Pancreas (tissue), 10 donors: ENCODE results near the gene KLHL14. TPM values are rescaled to one million over a fixed set of nuclear protein-coding genes. Genes with fewer than 3 reads are reported as not detected.

Experiments used
- ATAC-seq, 4 donors: fragments of 200-7000 bp; cut with Tn5 transposase; one replicate each; pipeline versions ENCODE4 v1.8.0 to v1.9.1; 2020; ENCODE audit warnings: mild to moderate bottlenecking in 4 of 4, moderate library complexity in 4 of 4
- DNase-seq, 6 donors: peaks; one replicate each; pipeline ENCODE4 v3.0.0-alpha.2; 2020
- FAIRE-seq: peaks from 2 replicates; lab custom pipeline; 2012; peaks lifted over from hg19 to GRCh38; lab: Jason Lieb, UNC
- H3K27ac ChIP-seq, 4 donors: fragments of 200-600 bp; sonication (generic); 1 replicate in 3 of 4; 2 replicates in 1 of 4; pipeline versions ENCODE4 v1.5.0 to v1.8.0; 2020
- H3K27me3 ChIP-seq, 4 donors: fragments of 200-600 bp; one replicate each; pipeline ENCODE4 v1.8.0; 2021
- H3K36me3 ChIP-seq, 3 donors: fragments of 200-600 bp; sonication (generic) in 1 of 3; one replicate each; pipeline versions ENCODE4 v1.5.0 to v1.8.0; 2020 to 2021
- H3K4me1 ChIP-seq, 3 donors: fragments of 200-600 bp; one replicate each; pipeline ENCODE4 v1.8.0; 2021
- H3K4me3 ChIP-seq, 4 donors: fragments of 200-600 bp; sonication (generic) in 2 of 4; one replicate each; pipeline versions ENCODE4 v1.5.0 to v1.8.0; 2020 to 2021
- H3K9me3 ChIP-seq, 4 donors: fragments of 200-600 bp; one replicate each; pipeline ENCODE4 v1.8.0; 2021
- WGBS, 2 donors: extraction: QIAGEN DNeasy Blood & Tissue Kit; methylation state at CpG; one replicate each; pipeline ENCODE4 v1.1.7; 2013; 5-methylcytosine and 5-hydroxymethylcytosine counted together
- intact Hi-C, 3 donors: fragments of 100-400 bp; cut with DNase I; formaldehyde crosslinking; loops; one replicate each; pipeline versions ENCODE4 v1.11.1 to v1.14.2; 2022
- polyA plus RNA-seq, 2 donors: library from polyadenylated mRNA; stranded (reverse); fragments of 200-250 nt; gene quantifications; one replicate each; pipeline ENCODE4 v1.2.3, GENCODE V29; 2013
- total RNA-seq, 6 donors: library from RNA; stranded (reverse); fragmentation: NEBNext Ultra II Directional in 4 of 6; extraction: Animal tissue kit (Norgen Biotek cat#: 25700) in 4 of 6; gene quantifications; one replicate each; pipeline versions ENCODE4 v1.2.1 to v1.2.4, GENCODE V29; 2021 to 2023
- TF ChIP-seq, protein P1 (sequence below), 4 donors: fragments of 200-600 bp; sonication (generic) in 3 of 4; IDR thresholded peaks; one replicate each; pipeline versions ENCODE4 v1.5.0 to v1.8.0; 2021; ENCODE audit warnings: antibody characterized with exemption in 4 of 4
- donor health status: healthy with polysubstance abuse.
- donor health status: DM: no; HTN: no; CAD: no; lungs with moderate emphysema.
- donor health status: DM: no; HTN: no; CAD: no.
- donor health status: control.
- donor health status: control.
- donor health status: Bipolar disorder and iron deficiency.
- donor health status: DM: yes; HTN: yes; CAD: no.
- donor health status: DM: no; HTN: no; CAD: no.
- donor health status: DM: no; HTN: no; CAD: no.
- donor health status: DM: yes; HTN: yes; CAD: no.

KLHL14 gene
- total and polyA plus RNA-seq, 8 donors, result 0.06 to 0.21 (median 0.08) TPM; not detected in 3

DNA sequence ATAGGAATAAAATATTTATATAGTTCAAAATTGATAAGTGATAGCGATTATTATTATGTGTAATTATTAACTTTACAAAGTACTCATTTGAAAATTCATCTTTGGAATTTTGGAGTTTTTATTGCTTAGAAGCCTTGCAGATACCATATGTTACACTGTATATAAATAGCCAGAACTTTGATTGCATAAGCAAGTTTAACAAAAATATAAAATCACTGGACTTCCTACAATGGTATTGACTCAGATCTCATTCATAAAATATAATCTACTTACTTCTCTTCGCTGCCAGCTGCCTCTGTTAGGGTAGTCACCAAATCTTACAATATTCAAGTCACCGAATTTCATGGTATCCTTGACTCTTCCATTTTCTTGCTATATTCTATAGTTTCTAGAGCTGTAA, 22.5 kb downstream of the KLHL14 start:
- H3K27ac ChIP-seq, result no peak overlapping the region
- H3K36me3 ChIP-seq, result no peaks in the 10 kb centered on the region
- H3K9me3 ChIP-seq, result no peaks in the 10 kb centered on the region
- H3K27me3 ChIP-seq, result peaks cover 0 to 8% (median 0%) of the 10 kb centered on the region in 4 donors
- no peaks in the 10 kb centered on the region for H3K4me1 ChIP-seq
- DNase-seq (no peak), FAIRE-seq (no peak), ATAC-seq (no peak)
- 74 to 80% methylated on average over 3 of the region's 3 CpGs for WGBS, 2 donors
- intact Hi-C loops, result no loop called here
- H3K4me3 ChIP-seq, result no peak overlapping the region
- TF ChIP-seq, protein P1, sequence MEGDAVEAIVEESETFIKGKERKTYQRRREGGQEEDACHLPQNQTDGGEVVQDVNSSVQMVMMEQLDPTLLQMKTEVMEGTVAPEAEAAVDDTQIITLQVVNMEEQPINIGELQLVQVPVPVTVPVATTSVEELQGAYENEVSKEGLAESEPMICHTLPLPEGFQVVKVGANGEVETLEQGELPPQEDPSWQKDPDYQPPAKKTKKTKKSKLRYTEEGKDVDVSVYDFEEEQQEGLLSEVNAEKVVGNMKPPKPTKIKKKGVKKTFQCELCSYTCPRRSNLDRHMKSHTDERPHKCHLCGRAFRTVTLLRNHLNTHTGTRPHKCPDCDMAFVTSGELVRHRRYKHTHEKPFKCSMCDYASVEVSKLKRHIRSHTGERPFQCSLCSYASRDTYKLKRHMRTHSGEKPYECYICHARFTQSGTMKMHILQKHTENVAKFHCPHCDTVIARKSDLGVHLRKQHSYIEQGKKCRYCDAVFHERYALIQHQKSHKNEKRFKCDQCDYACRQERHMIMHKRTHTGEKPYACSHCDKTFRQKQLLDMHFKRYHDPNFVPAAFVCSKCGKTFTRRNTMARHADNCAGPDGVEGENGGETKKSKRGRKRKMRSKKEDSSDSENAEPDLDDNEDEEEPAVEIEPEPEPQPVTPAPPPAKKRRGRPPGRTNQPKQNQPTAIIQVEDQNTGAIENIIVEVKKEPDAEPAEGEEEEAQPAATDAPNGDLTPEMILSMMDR (IDR thresholded peaks at IDR 0.05), result no peak

DNA sequence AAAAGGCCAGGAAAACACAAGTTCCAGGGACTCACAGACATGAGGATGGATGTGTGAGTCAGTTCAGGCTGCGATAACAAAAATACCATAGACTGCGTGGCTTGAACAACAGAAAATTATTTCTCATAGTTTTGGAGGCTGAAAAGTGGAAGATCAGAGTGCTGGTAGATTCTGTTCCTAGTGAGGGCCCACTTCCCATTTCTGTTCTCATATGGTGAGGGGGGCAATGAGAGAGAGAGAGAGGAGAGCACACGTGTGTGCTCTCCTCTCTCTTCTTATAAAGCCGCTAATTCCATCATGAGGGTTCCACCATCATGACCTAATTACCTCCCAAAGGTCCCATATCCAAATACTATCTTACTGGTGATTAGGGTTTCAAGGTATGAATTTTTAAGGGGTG, 23.0 kb downstream of the KLHL14 start:
- WGBS, 2 donors, result 71 to 77% methylated on average over 4 of the region's 4 CpGs
- H3K9me3 ChIP-seq, result no peaks in the 10 kb centered on the region
- H3K4me1 ChIP-seq, result no peaks in the 10 kb centered on the region
- no peak for ATAC-seq
- no peak overlapping the region for H3K27ac ChIP-seq
- no peak for FAIRE-seq
- no peak overlapping the region for H3K4me3 ChIP-seq
- intact Hi-C loops, result no loop called here
- no peaks in the 10 kb centered on the region for H3K36me3 ChIP-seq
- H3K27me3 ChIP-seq, result peaks cover 0 to 8% (median 0%) of the 10 kb centered on the region in 4 donors
- no peak for DNase-seq
- TF ChIP-seq, protein P1 (IDR thresholded peaks at IDR 0.05), result no peak

DNA sequence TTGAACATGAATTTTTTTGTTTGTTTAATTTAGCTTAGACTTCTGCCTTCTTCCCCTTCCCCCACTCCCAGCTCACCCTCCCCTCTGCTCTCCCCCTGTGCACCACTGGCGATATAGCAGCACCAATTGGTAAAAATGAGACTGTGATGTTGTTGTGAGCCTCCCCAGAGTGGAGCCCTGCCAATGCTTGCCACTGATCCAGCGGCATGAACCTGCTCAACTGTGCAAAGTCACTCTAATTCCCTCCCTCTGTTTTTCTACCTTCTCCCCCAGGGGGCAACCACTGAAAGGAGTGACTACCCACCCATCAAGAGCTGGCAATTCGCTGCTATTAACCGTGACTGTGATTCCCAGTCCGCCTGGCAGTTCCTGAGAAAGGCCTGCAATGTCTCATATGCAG, 30.2 kb downstream of the KLHL14 start:
- DNase-seq (no peak), ATAC-seq (no peak), FAIRE-seq (no peak)
- Histone ChIP-seq H3K4me1 (no peaks in the 10 kb centered on the region), H3K9me3 (no peaks in the 10 kb centered on the region), H3K4me3 (no peak overlapping the region), H3K27me3 (no peaks in the 10 kb centered on the region), H3K27ac (no peak overlapping the region), H3K36me3 (no peaks in the 10 kb centered on the region)
- intact Hi-C loops, result no loop called here
- WGBS, 2 donors, result 49 to 58% methylated on average over 5 of the region's 5 CpGs
- TF ChIP-seq, protein P1 (IDR thresholded peaks at IDR 0.05), result no peak

DNA sequence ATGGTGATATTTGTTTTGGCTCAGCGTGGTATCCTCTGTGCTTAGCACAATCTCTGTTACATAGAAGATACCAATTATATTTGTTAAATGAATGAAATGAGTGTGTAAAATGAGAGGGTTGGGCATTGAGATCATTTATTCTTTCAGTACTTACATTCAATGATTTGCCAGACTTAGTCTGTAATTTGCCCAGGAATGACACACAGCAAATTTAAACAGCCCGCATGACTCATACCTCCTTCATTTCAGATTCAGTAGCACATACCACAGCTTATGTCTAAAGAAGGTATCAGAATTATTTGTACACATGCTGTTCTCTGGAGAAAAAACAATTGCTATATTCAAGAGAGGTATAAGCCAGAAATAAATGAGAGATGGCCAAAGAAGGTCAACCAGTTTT, 37.0 kb downstream of the KLHL14 start:
- intact Hi-C loops, result no loop called here
- peak in 1 of 4 donors; percentile 25 for ATAC-seq
- no peak for DNase-seq
- no peak for FAIRE-seq
- TF ChIP-seq, protein P1 (IDR thresholded peaks at IDR 0.05), result no peak
- WGBS, 2 donors, result 45 to 62% methylated on average over 2 of the region's 2 CpGs
- H3K36me3 ChIP-seq, result no peaks in the 10 kb centered on the region
- H3K9me3 ChIP-seq, result no peaks in the 10 kb centered on the region
- H3K4me3 ChIP-seq, result no peak overlapping the region
- no peaks in the 10 kb centered on the region for H3K4me1 ChIP-seq
- H3K27me3 ChIP-seq, result no peaks in the 10 kb centered on the region
- H3K27ac ChIP-seq, result no peak overlapping the region

DNA sequence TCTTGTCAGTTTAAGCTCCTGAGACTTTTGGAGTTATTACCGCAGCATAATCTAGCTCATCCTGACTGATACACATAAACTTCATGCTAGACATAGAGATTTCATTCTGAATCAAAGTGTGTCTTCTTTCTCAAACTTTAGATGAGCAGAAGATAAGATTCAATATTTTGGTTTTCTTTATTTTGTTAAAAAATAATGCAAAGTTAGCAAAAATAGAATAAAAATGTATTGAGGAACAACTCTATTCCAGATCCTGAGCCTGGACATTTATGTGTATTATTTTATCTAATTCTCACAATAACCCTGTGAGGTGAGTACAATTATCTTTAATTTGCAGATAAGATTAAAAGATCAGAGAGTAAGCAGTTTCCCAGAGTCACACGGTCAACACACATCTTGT, 38.4 kb downstream of the KLHL14 start:
- 80 to 90% methylated on average over 2 of the region's 2 CpGs for WGBS, 2 donors
- Histone ChIP-seq H3K27ac (no peak overlapping the region), H3K4me3 (no peak overlapping the region), H3K9me3 (no peaks in the 10 kb centered on the region), H3K36me3 (no peaks in the 10 kb centered on the region), H3K4me1 (no peaks in the 10 kb centered on the region), H3K27me3 (no peaks in the 10 kb centered on the region)
- FAIRE-seq (no peak), ATAC-seq (no peak), DNase-seq (no peak)
- TF ChIP-seq, protein P1 (IDR thresholded peaks at IDR 0.05), result no peak
- intact Hi-C loops, result no loop called here
